Muscle layer of duodenum (tissue), 2 donors: Measurements from ENCODE around the gene MRC2.

ENCODE experiments used
- H3K27ac ChIP-seq: one replicate; pipeline ENCODE4 v1.7.0; 2013; ENCODE audit warnings: mild to moderate bottlenecking, low read length
- H3K27me3 ChIP-seq: one replicate; pipeline ENCODE4 v1.7.0; 2013; ENCODE audit warnings: low read depth, mild to moderate bottlenecking, control low read depth, low read length
- H3K36me3 ChIP-seq, 2 donors: one replicate each; pipeline ENCODE4 v1.7.0; 2013; ENCODE audit warnings: low read length in 2 of 2, control low read depth in 1 of 2, mild to moderate bottlenecking in 1 of 2; ENCODE audit not compliant: insufficient read depth in 2 of 2, control insufficient read depth in 1 of 2
- H3K4me1 ChIP-seq, 2 donors: one replicate each; pipeline ENCODE4 v1.7.0; 2013; ENCODE audit warnings: low read length in 2 of 2, mild to moderate bottlenecking in 2 of 2, control low read depth in 1 of 2, moderate library complexity in 1 of 2; ENCODE audit not compliant: insufficient read depth in 2 of 2, control insufficient read depth in 1 of 2
- H3K4me3 ChIP-seq, 2 donors: one replicate each; pipeline ENCODE4 v1.7.0; 2013; ENCODE audit warnings: low read length in 2 of 2, low read depth in 1 of 2, mild to moderate bottlenecking in 1 of 2
- H3K9me3 ChIP-seq, 2 donors: one replicate each; pipeline ENCODE4 v1.7.0; 2013; ENCODE audit warnings: low read length in 2 of 2, control low read depth in 1 of 2, mild to moderate bottlenecking in 1 of 2; ENCODE audit not compliant: control insufficient read depth in 1 of 2
- donor health status: healthy.

MRC2 gene

DNA sequence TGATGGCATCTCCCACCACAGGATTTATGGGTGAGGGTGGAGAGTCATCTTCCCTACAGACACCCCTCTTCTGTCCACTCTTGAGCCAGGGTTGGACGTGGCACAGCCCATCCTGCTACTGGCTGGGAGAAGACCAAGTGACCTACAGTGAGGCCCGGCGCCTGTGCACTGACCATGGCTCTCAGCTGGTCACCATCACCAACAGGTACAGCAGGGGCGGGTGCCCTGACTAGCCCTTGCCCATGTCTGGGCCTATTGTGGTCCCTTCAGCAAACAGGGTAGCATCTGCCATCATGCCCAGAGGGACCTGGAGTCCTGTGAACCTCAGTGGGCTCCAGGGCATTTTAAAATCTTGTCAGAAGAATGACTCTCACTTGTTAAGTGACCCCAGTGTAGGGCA is 48.2 kb downstream of the MRC2 start:
- Histone ChIP-seq H3K4me3 (no peak overlapping the region), H3K27me3 (no peaks in the 10 kb centered on the region), H3K9me3 (no peaks in the 10 kb centered on the region), H3K4me1 (peaks cover 0 to 17% of the 10 kb centered on the region in 2 donors), H3K27ac (no peak overlapping the region), H3K36me3 (peaks cover 0 to 3% of the 10 kb centered on the region in 2 donors)

DNA sequence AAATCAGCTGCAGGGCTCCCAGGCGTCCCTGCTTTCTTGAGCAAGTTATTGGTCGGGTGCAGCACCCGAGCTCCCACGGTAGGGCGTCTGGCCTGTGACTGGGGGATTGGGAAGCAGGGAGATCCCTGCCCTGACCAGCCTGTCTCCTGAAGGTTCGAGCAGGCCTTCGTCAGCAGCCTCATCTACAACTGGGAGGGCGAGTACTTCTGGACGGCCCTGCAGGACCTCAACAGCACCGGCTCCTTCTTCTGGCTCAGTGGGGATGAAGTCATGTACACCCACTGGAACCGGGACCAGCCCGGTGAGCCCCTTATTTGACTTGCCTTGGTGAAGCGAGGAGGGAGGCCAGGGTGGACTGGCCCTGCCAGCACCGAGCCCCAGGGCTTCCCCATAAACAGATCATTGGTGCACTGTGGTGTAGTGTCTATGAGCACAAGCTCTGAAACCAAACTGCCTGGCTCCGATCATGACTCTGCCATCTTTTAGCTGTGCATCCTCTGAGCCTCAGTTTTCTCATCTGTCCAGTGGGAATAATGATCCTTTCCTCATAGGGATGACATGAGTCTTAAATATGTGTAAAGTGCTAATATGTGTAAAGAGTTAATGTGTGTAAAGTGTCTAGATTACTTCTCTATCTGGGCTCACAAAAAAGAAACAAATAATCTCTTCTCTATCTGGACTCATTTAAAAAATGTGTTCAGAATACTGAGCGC is 48.9 kb downstream of the MRC2 start:
- no peaks in the 10 kb centered on the region for H3K9me3 ChIP-seq
- H3K4me3 ChIP-seq = no peak overlapping the region
- no peaks in the 10 kb centered on the region for H3K27me3 ChIP-seq
- no peak overlapping the region for H3K27ac ChIP-seq
- H3K36me3 ChIP-seq = peaks cover 0 to 9% of the 10 kb centered on the region in 2 donors
- H3K4me1 ChIP-seq = peaks cover 0 to 17% of the 10 kb centered on the region in 2 donors

DNA sequence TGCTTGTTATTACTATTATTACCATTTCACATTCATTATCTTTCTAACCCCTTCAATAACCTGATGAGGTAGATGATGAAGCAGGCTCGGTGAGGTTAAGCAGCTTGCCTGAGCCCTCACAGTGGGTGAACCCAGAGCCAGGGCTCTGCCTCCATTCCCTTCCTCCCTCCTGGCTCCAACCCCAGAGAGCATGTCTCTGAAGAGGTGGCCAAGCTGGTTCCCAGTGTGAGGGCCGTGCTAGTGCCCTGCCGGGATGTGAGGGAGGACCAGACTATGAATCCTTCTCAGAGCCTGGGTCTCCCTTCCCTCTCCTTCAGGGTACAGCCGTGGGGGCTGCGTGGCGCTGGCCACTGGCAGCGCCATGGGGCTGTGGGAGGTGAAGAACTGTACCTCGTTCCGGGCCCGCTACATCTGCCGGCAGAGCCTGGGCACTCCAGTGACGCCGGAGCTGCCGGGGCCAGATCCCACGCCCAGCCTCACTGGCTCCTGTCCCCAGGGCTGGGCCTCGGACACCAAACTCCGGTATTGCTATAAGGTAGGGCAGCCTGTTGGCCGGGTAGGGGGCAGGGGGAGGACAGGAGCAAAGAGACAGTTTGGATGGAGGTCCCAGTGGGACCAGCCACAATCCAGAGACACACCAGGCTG is 49.6 kb downstream of the MRC2 start:
- Histone ChIP-seq H3K27me3 (no peaks in the 10 kb centered on the region), H3K36me3 (peaks cover 0 to 14% of the 10 kb centered on the region in 2 donors), H3K4me1 (peaks cover 0 to 17% of the 10 kb centered on the region in 2 donors), H3K27ac (no peak overlapping the region), H3K4me3 (no peak overlapping the region), H3K9me3 (no peaks in the 10 kb centered on the region)

- Histone ChIP-seq H3K36me3 (peaks cover 0 to 17% of the 10 kb centered on the region in 2 donors), H3K9me3 (no peaks in the 10 kb centered on the region), H3K27me3 (no peaks in the 10 kb centered on the region), H3K27ac (no peak overlapping the region), H3K4me1 (peaks cover 0 to 17% of the 10 kb centered on the region in 2 donors), H3K4me3 (no peak overlapping the region)
Observed at GRCh38 chr17:62678214-62678919, 50.9 kb downstream of the MRC2 start.

DNA sequence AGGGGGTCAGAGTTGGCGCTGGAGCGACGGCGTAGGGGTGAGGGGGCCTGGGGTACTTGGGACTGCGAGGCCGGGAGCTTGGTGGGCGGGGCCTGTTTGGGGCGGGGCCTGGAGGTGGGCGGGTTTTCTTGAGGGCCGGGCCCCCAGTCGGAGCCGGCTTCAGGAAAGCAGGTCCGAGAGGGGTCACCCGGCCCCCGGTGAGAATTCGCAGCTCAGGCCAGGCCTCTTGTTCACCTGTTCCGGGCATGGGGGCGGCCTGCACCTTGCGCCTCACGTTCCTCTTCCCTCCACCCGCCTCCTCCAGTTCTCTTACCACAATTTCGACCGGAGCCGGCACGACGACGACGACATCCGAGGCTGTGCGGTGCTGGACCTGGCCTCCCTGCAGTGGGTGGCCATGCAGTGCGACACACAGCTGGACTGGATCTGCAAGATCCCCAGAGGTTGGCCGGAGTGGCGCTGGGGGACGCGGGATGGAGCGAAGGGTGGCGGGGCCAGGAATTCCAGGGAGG is 52.5 kb downstream of the MRC2 start:
- Histone ChIP-seq H3K27me3 (no peaks in the 10 kb centered on the region), H3K9me3 (no peaks in the 10 kb centered on the region), H3K27ac (no peak overlapping the region), H3K4me1 (peaks cover 0 to 9% of the 10 kb centered on the region in 2 donors), H3K36me3 (peaks cover 0 to 17% of the 10 kb centered on the region in 2 donors), H3K4me3 (no peak overlapping the region)

DNA sequence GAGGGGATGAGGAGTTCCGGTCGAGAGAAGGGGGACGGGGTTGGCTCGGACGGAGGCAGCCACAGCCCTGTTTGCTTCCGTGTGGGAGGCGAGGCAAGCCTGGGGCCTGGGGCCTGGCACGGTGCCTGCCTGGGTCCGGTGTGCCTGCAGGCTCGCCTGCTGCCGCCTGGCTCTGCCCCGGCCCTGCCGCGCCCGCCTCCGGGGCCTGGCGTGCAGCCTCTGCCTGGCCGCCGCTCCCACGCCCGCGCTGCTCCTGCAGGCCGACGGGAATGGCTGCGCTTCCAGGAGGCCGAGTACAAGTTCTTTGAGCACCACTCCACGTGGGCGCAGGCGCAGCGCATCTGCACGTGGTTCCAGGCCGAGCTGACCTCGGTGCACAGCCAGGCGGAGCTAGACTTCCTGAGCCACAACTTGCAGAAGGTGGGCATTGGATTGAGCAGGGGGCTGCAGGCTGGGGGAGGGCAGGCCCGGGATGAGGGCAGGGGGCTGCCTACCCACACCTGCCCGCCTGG is 53.1 kb downstream of the MRC2 start:
- H3K4me1 ChIP-seq = peaks cover 0 to 2% of the 10 kb centered on the region in 2 donors
- H3K27ac ChIP-seq = no peak overlapping the region
- peaks cover 0 to 17% of the 10 kb centered on the region in 2 donors for H3K36me3 ChIP-seq
- no peak overlapping the region for H3K4me3 ChIP-seq
- no peaks in the 10 kb centered on the region for H3K9me3 ChIP-seq
- H3K27me3 ChIP-seq = no peaks in the 10 kb centered on the region

DNA sequence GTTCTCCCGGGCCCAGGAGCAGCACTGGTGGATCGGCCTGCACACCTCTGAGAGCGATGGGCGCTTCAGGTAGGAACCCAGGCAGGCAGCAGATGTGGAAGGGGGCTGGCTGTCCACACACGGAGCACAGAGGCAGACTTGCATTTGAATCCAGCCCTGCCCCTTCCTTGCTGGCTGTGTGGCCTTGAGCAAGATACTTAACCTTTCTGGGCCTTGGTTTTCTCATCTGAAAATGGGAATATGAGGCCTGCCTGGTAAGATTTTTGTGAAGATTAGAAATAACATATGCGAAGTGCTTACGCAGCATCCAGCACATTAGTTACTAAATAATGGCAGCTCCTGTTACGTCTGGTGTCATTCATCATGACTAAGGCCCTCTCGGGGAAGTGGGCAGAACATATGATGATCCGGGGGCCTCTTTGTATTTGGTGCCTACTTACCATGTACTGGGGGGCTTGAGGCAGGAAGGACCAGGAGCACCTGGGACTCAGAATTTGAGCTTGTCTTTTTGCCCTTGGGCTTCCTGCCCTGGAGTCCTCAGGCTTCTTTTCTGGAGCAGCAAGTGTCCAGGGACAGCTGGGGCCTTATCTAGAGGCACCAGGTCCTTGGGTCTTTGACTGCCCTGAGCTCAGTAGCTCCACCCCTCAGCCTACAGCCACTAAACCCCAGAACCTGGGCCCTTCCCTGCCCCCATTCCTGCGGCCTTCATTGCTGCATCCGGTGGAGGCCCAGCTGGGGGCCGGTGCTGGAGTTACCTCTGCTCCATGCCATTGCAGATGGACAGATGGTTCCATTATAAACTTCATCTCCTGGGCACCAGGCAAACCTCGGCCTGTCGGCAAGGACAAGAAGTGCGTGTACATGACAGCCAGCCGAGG is 53.8 kb downstream of the MRC2 start:
- Histone ChIP-seq H3K27me3 (no peaks in the 10 kb centered on the region), H3K4me3 (no peak overlapping the region), H3K4me1 (no peaks in the 10 kb centered on the region), H3K9me3 (no peaks in the 10 kb centered on the region), H3K27ac (no peak overlapping the region), H3K36me3 (peaks cover 0 to 17% of the 10 kb centered on the region in 2 donors)

DNA sequence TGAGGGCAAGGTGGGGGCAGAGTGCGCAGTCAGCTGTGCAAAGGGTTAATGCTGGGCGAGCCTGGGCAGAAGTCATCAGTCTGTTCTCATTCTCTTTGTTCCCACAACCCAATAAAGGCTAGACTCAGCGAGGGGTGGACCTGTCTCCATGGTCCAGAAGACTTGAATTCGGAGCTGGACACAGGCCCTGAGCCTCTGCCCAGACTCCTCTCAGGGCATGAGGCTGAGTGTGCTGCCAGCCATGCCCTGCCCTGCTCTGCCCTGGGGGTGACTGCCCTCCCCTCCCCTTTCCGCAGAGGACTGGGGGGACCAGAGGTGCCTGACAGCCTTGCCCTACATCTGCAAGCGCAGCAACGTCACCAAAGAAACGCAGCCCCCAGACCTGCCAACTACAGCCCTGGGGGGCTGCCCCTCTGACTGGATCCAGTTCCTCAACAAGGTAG is 54.5 kb downstream of the MRC2 start:
- Histone ChIP-seq H3K27me3 (no peaks in the 10 kb centered on the region), H3K27ac (no peak overlapping the region), H3K4me3 (no peak overlapping the region)

DNA sequence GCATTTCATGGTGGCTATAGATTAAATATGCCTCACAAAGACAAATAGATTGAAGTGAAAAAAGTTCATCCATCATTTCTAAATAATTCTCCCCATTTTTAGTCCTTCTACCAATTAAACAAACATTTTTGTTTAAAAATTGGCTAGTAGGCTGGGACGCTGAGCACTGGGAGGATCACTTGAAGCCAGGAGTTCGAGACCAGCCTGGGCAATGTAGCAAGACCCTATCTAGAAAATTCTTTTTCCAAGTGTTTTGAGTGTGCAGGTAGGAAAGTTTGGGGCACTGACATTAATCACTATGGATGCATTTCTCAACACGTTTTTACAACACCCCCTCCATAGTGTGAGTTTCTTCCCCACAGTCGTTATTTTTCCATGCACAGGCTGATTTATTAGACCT is 56.7 kb downstream of the MRC2 start:
- no peaks in the 10 kb centered on the region for H3K27me3 ChIP-seq
- H3K36me3 ChIP-seq = peaks cover 0 to 21% of the 10 kb centered on the region in 2 donors
- H3K9me3 ChIP-seq = no peaks in the 10 kb centered on the region
- no peaks in the 10 kb centered on the region for H3K4me1 ChIP-seq
- no peak overlapping the region for H3K4me3 ChIP-seq
- no peak overlapping the region for H3K27ac ChIP-seq

More for the DNA sequence above, 54.5 kb downstream of the MRC2 start:
- no peaks in the 10 kb centered on the region for H3K9me3 ChIP-seq
- no peaks in the 10 kb centered on the region for H3K4me1 ChIP-seq
- peaks cover 0 to 21% of the 10 kb centered on the region in 2 donors for H3K36me3 ChIP-seq

DNA sequence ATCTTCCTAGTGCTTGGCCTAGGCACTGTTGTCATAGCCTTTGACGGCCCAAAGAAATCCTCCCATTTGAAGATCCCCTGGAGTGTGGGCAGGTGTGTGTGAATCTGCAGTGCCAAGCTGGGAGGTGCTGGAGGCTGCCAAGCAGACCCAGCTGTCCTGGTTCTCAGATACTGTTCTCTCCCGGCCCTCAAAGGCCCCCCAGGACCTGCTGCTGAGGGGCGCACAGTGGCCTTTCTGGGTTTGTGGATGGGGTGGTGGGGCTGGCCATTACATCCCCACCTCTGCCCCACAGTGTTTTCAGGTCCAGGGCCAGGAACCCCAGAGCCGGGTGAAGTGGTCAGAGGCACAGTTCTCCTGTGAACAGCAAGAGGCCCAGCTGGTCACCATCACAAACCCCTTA is 60.5 kb downstream of the MRC2 start:
- Histone ChIP-seq H3K4me1 (peaks cover 0 to 5% of the 10 kb centered on the region in 2 donors), H3K4me3 (no peak overlapping the region), H3K36me3 (peaks cover 0 to 9% of the 10 kb centered on the region in 2 donors), H3K9me3 (no peaks in the 10 kb centered on the region), H3K27ac (no peak overlapping the region), H3K27me3 (no peaks in the 10 kb centered on the region)
